HG03571 (cell line): Measurements from ENCODE around the gene MCTP1.
A peak's percentile ranks its signal among the peaks of the same experiment; 100 is the strongest.

Experiments used
- ATAC-seq: cut with Tn5 transposase; IDR thresholded peaks from one replicate; pipeline ENCODE4 v1.9.1; 2021; ENCODE audit not compliant: unreplicated experiment

Gene MCTP1

GRCh38 chr5:95284572-95285408, at the start of gene MCTP1:
MCTP1 (minus strand) TSS chr5:95285094.
- ATAC-seq: peak; percentile 21

- no peak for ATAC-seq
Measured at GRCh38 chr5:95332158-95332557, 47.3 kb upstream of the MCTP1 start.

- ATAC-seq: no peak
Measured at GRCh38 chr5:95331358-95331757, 46.5 kb upstream of the MCTP1 start.

- no peak for ATAC-seq
Measured at GRCh38 chr5:95327211-95327610, 42.3 kb upstream of the MCTP1 start.

GRCh38 chr5:95317687-95318086, 32.8 kb upstream of the MCTP1 start:
- no peak for ATAC-seq

GRCh38 chr5:95317085-95317484, 32.2 kb upstream of the MCTP1 start:
- ATAC-seq: no peak

GRCh38 chr5:95304711-95305110, 19.8 kb upstream of the MCTP1 start:
- no peak for ATAC-seq

- ATAC-seq: no peak
Measured at GRCh38 chr5:95298651-95299050, 13.8 kb upstream of the MCTP1 start.

- no peak for ATAC-seq
Measured at GRCh38 chr5:95296291-95296690, 11.4 kb upstream of the MCTP1 start.

- ATAC-seq: no peak
Measured at GRCh38 chr5:95285409-95285755, 488 bp upstream of the MCTP1 start.

- ATAC-seq: peak; percentile 53
Measured at GRCh38 chr5:95283761-95284571, 928 bp downstream of the MCTP1 start.

- no peak for ATAC-seq
Measured at GRCh38 chr5:95283022-95283615, 1.8 kb downstream of the MCTP1 start.

- ATAC-seq: no peak
Measured at GRCh38 chr5:95281226-95281625, 3.7 kb downstream of the MCTP1 start.

- ATAC-seq: no peak
Measured at GRCh38 chr5:95280401-95281095, 4.3 kb downstream of the MCTP1 start.

- no peak for ATAC-seq
Measured at GRCh38 chr5:95274011-95274410, 10.9 kb downstream of the MCTP1 start.

GRCh38 chr5:95272316-95272929, 12.5 kb downstream of the MCTP1 start:
- ATAC-seq: no peak

- ATAC-seq: no peak
Measured at GRCh38 chr5:95262933-95263660, 21.8 kb downstream of the MCTP1 start.

GRCh38 chr5:95261437-95262175, 23.3 kb downstream of the MCTP1 start:
- no peak for ATAC-seq

GRCh38 chr5:95256991-95257390, 27.9 kb downstream of the MCTP1 start:
- no peak for ATAC-seq
